ENCODE results near the gene LLCFC1.
"Not testable (repeated sequence)": the region's sequence is repeated elsewhere in the genome, so short reads cannot be mapped to it uniquely, and the experiment has no call there.

Gene LLCFC1

GRCh38 chr7:142957723-142958122 lies 18.4 kb downstream of the LLCFC1 start:
- Histone ChIP-seq H3K27ac (ENCODE audit: low read depth, low read length) (no peak overlapping the region), H3K36me3 (ENCODE audit: control insufficient read depth, insufficient read depth, low read length) (no peaks in the 10 kb centered on the region)

GRCh38 chr7:142959202-142959601 lies 19.9 kb downstream of the LLCFC1 start:
- Histone ChIP-seq H3K9ac (ENCODE audit: low read length) (no peak overlapping the region), H3K27ac (ENCODE audit: low read depth, low read length) (no peak overlapping the region)

More at GRCh38 chr7:142957723-142958122, 18.4 kb downstream of the LLCFC1 start:
- Histone ChIP-seq H3K4me1 (ENCODE audit: control insufficient read depth, insufficient read depth, low read length) (no peaks in the 10 kb centered on the region), H3K9ac (ENCODE audit: low read length) (no peak overlapping the region), H3K27me3 (ENCODE audit: control insufficient read depth, insufficient read depth, low read length) (no peaks in the 10 kb centered on the region), H3K4me3 (ENCODE audit: low read length) (no peak overlapping the region)

GRCh38 chr7:142960955-142961512 lies 21.8 kb downstream of the LLCFC1 start:
- Histone ChIP-seq H3K36me3 (ENCODE audit: control insufficient read depth, insufficient read depth, low read length) (no peaks in the 10 kb centered on the region), H3K27ac (ENCODE audit: low read depth, low read length) (no peak overlapping the region), H3K9ac (ENCODE audit: low read length) (no peak overlapping the region), H3K4me1 (ENCODE audit: control insufficient read depth, insufficient read depth, low read length) (no peaks in the 10 kb centered on the region), H3K27me3 (ENCODE audit: control insufficient read depth, insufficient read depth, low read length) (no peaks in the 10 kb centered on the region), H3K4me3 (ENCODE audit: low read length) (no peak overlapping the region)

More at GRCh38 chr7:142959202-142959601, 19.9 kb downstream of the LLCFC1 start:
- no peaks in the 10 kb centered on the region for H3K36me3 ChIP-seq (ENCODE audit: control insufficient read depth, insufficient read depth, low read length)
- H3K27me3 ChIP-seq (ENCODE audit: control insufficient read depth, insufficient read depth, low read length): no peaks in the 10 kb centered on the region
- no peaks in the 10 kb centered on the region for H3K4me1 ChIP-seq (ENCODE audit: control insufficient read depth, insufficient read depth, low read length)
- H3K4me3 ChIP-seq (ENCODE audit: low read length): no peak overlapping the region

GRCh38 chr7:142961595-142961972 lies 22.3 kb downstream of the LLCFC1 start:
- Histone ChIP-seq H3K4me3 (ENCODE audit: low read length) (no peak overlapping the region), H3K4me1 (ENCODE audit: control insufficient read depth, insufficient read depth, low read length) (no peaks in the 10 kb centered on the region), H3K27me3 (ENCODE audit: control insufficient read depth, insufficient read depth, low read length) (no peaks in the 10 kb centered on the region), H3K27ac (ENCODE audit: low read depth, low read length) (no peak overlapping the region), H3K9ac (ENCODE audit: low read length) (no peak overlapping the region), H3K36me3 (ENCODE audit: control insufficient read depth, insufficient read depth, low read length) (no peaks in the 10 kb centered on the region)

GRCh38 chr7:142961973-142962926 lies 23.0 kb downstream of the LLCFC1 start, which contains the start of gene KEL:
TSS of gene KEL (minus strand) at chr7:142962363. CDS start at chr7:142962206, 157 bp downstream.
- H3K27ac ChIP-seq (ENCODE audit: low read depth, low read length): no peak within 1 kb of the TSS
- H3K36me3 ChIP-seq (ENCODE audit: control insufficient read depth, insufficient read depth, low read length): no peaks in the 10 kb centered on the region
- no peak within 1 kb of the TSS for H3K9ac ChIP-seq (ENCODE audit: low read length)
- H3K27me3 ChIP-seq (ENCODE audit: control insufficient read depth, insufficient read depth, low read length): no peaks in the 10 kb centered on the region
- no peaks in the 10 kb centered on the region for H3K4me1 ChIP-seq (ENCODE audit: control insufficient read depth, insufficient read depth, low read length)
- no peak within 1 kb of the TSS for H3K4me3 ChIP-seq (ENCODE audit: low read length)

- Histone ChIP-seq H3K36me3 (ENCODE audit: control insufficient read depth, insufficient read depth, low read length) (no peaks in the 10 kb centered on the region), H3K27ac (ENCODE audit: low read depth, low read length) (no peak overlapping the region), H3K4me3 (ENCODE audit: low read length) (no peak overlapping the region), H3K27me3 (ENCODE audit: control insufficient read depth, insufficient read depth, low read length) (no peaks in the 10 kb centered on the region), H3K9ac (ENCODE audit: low read length) (no peak overlapping the region), H3K4me1 (ENCODE audit: control insufficient read depth, insufficient read depth, low read length) (no peaks in the 10 kb centered on the region)
Observed at GRCh38 chr7:142962991-142963390, 23.7 kb downstream of the LLCFC1 start.

GRCh38 chr7:142963993-142964392 lies 24.7 kb downstream of the LLCFC1 start:
- no peaks in the 10 kb centered on the region for H3K4me1 ChIP-seq (ENCODE audit: control insufficient read depth, insufficient read depth, low read length)
- H3K9ac ChIP-seq (ENCODE audit: low read length): no peak overlapping the region
- no peak overlapping the region for H3K4me3 ChIP-seq (ENCODE audit: low read length)
- H3K27ac ChIP-seq (ENCODE audit: low read depth, low read length): no peak overlapping the region
- H3K27me3 ChIP-seq (ENCODE audit: control insufficient read depth, insufficient read depth, low read length): no peaks in the 10 kb centered on the region
- no peaks in the 10 kb centered on the region for H3K36me3 ChIP-seq (ENCODE audit: control insufficient read depth, insufficient read depth, low read length)

- Histone ChIP-seq H3K4me1 (ENCODE audit: control insufficient read depth, insufficient read depth, low read length) (no peaks in the 10 kb centered on the region), H3K36me3 (ENCODE audit: control insufficient read depth, insufficient read depth, low read length) (no peaks in the 10 kb centered on the region), H3K27me3 (ENCODE audit: control insufficient read depth, insufficient read depth, low read length) (no peaks in the 10 kb centered on the region), H3K27ac (ENCODE audit: low read depth, low read length) (no peak overlapping the region), H3K9ac (ENCODE audit: low read length) (no peak overlapping the region), H3K4me3 (ENCODE audit: low read length) (no peak overlapping the region)
Observed at GRCh38 chr7:142964502-142965246, 25.4 kb downstream of the LLCFC1 start.

GRCh38 chr7:142968229-142968628 lies 28.9 kb downstream of the LLCFC1 start:
- H3K36me3 ChIP-seq (ENCODE audit: control insufficient read depth, insufficient read depth, low read length): no peaks in the 10 kb centered on the region
- H3K27ac ChIP-seq (ENCODE audit: low read depth, low read length): no peak overlapping the region
- no peaks in the 10 kb centered on the region for H3K4me1 ChIP-seq (ENCODE audit: control insufficient read depth, insufficient read depth, low read length)
- H3K27me3 ChIP-seq (ENCODE audit: control insufficient read depth, insufficient read depth, low read length): no peaks in the 10 kb centered on the region
- no peak overlapping the region for H3K9ac ChIP-seq (ENCODE audit: low read length)
- H3K4me3 ChIP-seq (ENCODE audit: low read length): no peak overlapping the region

GRCh38 chr7:142969183-142969582 lies 29.9 kb downstream of the LLCFC1 start:
- no peak overlapping the region for H3K4me3 ChIP-seq (ENCODE audit: low read length)

GRCh38 chr7:142974626-142975025 lies 35.3 kb downstream of the LLCFC1 start:
- Histone ChIP-seq H3K4me1 (ENCODE audit: control insufficient read depth, insufficient read depth, low read length) (no peaks in the 10 kb centered on the region), H3K9ac (ENCODE audit: low read length) (no peak overlapping the region), H3K27me3 (ENCODE audit: control insufficient read depth, insufficient read depth, low read length) (no peaks in the 10 kb centered on the region), H3K27ac (ENCODE audit: low read depth, low read length) (no peak overlapping the region), H3K36me3 (ENCODE audit: control insufficient read depth, insufficient read depth, low read length) (no peaks in the 10 kb centered on the region), H3K4me3 (ENCODE audit: low read length) (no peak overlapping the region)

More at GRCh38 chr7:142969183-142969582, 29.9 kb downstream of the LLCFC1 start:
- Histone ChIP-seq H3K27ac (ENCODE audit: low read depth, low read length) (no peak overlapping the region), H3K36me3 (ENCODE audit: control insufficient read depth, insufficient read depth, low read length) (no peaks in the 10 kb centered on the region), H3K4me1 (ENCODE audit: control insufficient read depth, insufficient read depth, low read length) (no peaks in the 10 kb centered on the region), H3K9ac (ENCODE audit: low read length) (no peak overlapping the region), H3K27me3 (ENCODE audit: control insufficient read depth, insufficient read depth, low read length) (no peaks in the 10 kb centered on the region)

- H3K4me3 ChIP-seq (ENCODE audit: low read length); H3K27ac ChIP-seq (ENCODE audit: low read depth, low read length); H3K27me3 ChIP-seq (ENCODE audit: control insufficient read depth, insufficient read depth, low read length); H3K36me3 ChIP-seq (ENCODE audit: control insufficient read depth, insufficient read depth, low read length); H3K9ac ChIP-seq (ENCODE audit: low read length); H3K4me1 ChIP-seq (ENCODE audit: control insufficient read depth, insufficient read depth, low read length): not testable (repeated sequence)
Observed at GRCh38 chr7:142978402-142978801, 39.1 kb downstream of the LLCFC1 start.
